Effector memory CD4-positive, alpha-beta T cell (primary cell): ENCODE measurements around the gene IGSF1.

ENCODE experiments used
- DNase-seq, 3 donors: peaks; one replicate each; pipeline ENCODE4 v3.0.0-alpha.2; 2020
- H3K27ac ChIP-seq: 2 replicates; pipeline ENCODE4 v1.7.0; 2013; ENCODE audit warnings: mild to moderate bottlenecking, low read length, moderate library complexity; ENCODE audit not compliant: insufficient read depth, poor library complexity, severe bottlenecking
- H3K27me3 ChIP-seq: replicated peaks from 2 replicates; pipeline ENCODE4 v1.7.0; 2013; ENCODE audit warnings: mild to moderate bottlenecking, low read length; ENCODE audit not compliant: insufficient read depth, control insufficient read depth, poor library complexity, severe bottlenecking
- H3K36me3 ChIP-seq: 2 replicates; pipeline ENCODE4 v1.7.0; 2013; ENCODE audit warnings: mild to moderate bottlenecking, low read length, moderate library complexity; ENCODE audit not compliant: control insufficient read depth, insufficient read depth
- H3K4me1 ChIP-seq: 2 replicates; pipeline ENCODE4 v1.7.0; 2013; ENCODE audit warnings: low read length, mild to moderate bottlenecking; ENCODE audit not compliant: control insufficient read depth, insufficient read depth, poor library complexity, severe bottlenecking
- H3K4me3 ChIP-seq: 2 replicates; pipeline ENCODE4 v1.7.0; 2013; ENCODE audit warnings: low read length, low read depth, mild to moderate bottlenecking; ENCODE audit not compliant: insufficient read depth, poor library complexity, severe bottlenecking
- H3K9me3 ChIP-seq: 2 replicates; pipeline ENCODE4 v1.7.0; 2013; ENCODE audit warnings: mild to moderate bottlenecking, low read length, moderate library complexity; ENCODE audit not compliant: control insufficient read depth

The IGSF1 gene

DNA sequence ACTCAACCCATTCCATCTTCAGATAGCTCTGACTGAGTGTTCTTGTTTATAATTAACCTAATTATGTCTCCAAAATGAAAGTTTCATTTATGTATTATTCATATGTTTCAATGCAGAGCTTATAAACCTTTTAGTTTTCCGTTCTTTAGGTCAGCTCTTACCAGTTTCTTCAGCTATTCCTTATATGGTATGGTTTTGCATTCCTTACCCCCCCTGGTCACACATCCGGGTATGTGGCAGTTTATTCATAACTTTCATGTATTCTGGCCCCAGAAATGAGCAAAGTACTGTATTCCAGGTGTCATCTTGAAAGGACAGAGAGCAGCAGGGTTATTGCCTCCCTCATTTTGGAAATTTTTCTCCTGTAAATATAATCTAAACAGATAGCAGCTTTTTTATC, 16.8 kb upstream of the IGSF1 start:
- no peaks in the 10 kb centered on the region for H3K9me3 ChIP-seq
- no peak for DNase-seq
- H3K27ac ChIP-seq, result no peak overlapping the region
- H3K4me3 ChIP-seq, result no peak overlapping the region
- no peaks in the 10 kb centered on the region for H3K4me1 ChIP-seq
- H3K36me3 ChIP-seq, result no peaks in the 10 kb centered on the region
- no peaks in the 10 kb centered on the region for H3K27me3 ChIP-seq

- no peak for DNase-seq
- Histone ChIP-seq H3K27ac (no peak overlapping the region), H3K4me3 (no peak overlapping the region), H3K27me3 (no peaks in the 10 kb centered on the region), H3K9me3 (no peaks in the 10 kb centered on the region), H3K4me1 (no peaks in the 10 kb centered on the region), H3K36me3 (no peaks in the 10 kb centered on the region)
Measured at GRCh38 chrX:131302701-131303100, 13.6 kb upstream of the IGSF1 start.

- no peaks in the 10 kb centered on the region for H3K36me3 ChIP-seq
- H3K4me1 ChIP-seq, result no peaks in the 10 kb centered on the region
- H3K27me3 ChIP-seq, result no peaks in the 10 kb centered on the region
- DNase-seq, result no peak
- H3K4me3 ChIP-seq, result no peak overlapping the region
- no peaks in the 10 kb centered on the region for H3K9me3 ChIP-seq
- H3K27ac ChIP-seq, result no peak overlapping the region
Measured at GRCh38 chrX:131301155-131301554, 12.0 kb upstream of the IGSF1 start.

- Histone ChIP-seq H3K4me3 (no peak overlapping the region), H3K36me3 (no peaks in the 10 kb centered on the region), H3K27me3 (no peaks in the 10 kb centered on the region), H3K9me3 (no peaks in the 10 kb centered on the region), H3K4me1 (no peaks in the 10 kb centered on the region), H3K27ac (no peak overlapping the region)
- no peak for DNase-seq
Measured at GRCh38 chrX:131298846-131299245, 9.7 kb upstream of the IGSF1 start.

GRCh38 chrX:131298036-131298435, 8.9 kb upstream of the IGSF1 start:
- Histone ChIP-seq H3K27me3 (no peaks in the 10 kb centered on the region), H3K4me1 (no peaks in the 10 kb centered on the region), H3K36me3 (no peaks in the 10 kb centered on the region), H3K9me3 (no peaks in the 10 kb centered on the region), H3K27ac (no peak overlapping the region), H3K4me3 (no peak overlapping the region)
- DNase-seq, result no peak

DNA sequence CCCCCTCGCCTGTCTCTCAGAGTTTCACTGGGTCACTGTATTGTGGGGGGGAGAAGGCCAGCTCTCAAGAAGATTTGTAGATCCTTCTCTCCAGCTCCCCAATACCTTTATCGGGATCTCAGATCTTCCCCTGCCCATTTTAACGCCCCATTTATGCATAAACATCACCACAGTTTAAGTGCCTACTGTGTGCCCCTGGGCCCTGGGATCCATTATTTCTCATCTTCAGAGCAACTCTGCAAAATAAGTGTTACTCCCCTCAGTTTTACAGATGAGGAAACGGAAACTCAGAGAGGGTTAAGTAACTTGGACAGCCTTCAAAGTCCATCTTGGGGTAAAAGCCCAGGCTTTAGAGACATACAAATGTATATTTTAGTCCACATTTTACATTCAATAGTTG, 421 bp upstream of the IGSF1 start:
- Histone ChIP-seq H3K27me3 (no peaks in the 10 kb centered on the region), H3K27ac (no peak overlapping the region), H3K4me3 (no peak overlapping the region), H3K4me1 (no peaks in the 10 kb centered on the region), H3K36me3 (no peaks in the 10 kb centered on the region), H3K9me3 (no peaks in the 10 kb centered on the region)
- no peak for DNase-seq

DNA sequence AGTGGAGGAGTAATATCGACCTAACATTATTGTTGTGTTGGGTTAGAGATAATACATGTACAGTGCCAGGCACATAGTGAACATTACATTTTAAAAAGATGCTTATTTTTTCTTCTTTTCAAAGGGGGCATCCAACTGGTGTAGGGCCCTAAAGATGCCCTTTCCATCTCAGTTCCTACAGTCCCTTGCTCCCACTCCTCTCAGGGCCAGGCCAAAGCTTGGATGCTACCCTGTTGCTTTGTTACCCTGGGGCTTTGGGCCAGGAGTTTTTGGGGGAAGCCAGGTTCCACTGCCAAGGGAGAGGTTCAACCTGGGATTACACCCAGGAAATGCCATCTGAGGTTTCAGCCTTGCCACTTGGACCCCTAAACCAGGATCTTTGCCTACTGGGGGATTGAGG, 918 bp downstream of the IGSF1 start:
- Histone ChIP-seq H3K4me1 (no peaks in the 10 kb centered on the region), H3K9me3 (no peaks in the 10 kb centered on the region), H3K4me3 (no peak overlapping the region), H3K27ac (no peak overlapping the region), H3K36me3 (no peaks in the 10 kb centered on the region), H3K27me3 (no peaks in the 10 kb centered on the region)
- no peak for DNase-seq

GRCh38 chrX:131287560-131288179, 1.4 kb downstream of the IGSF1 start:
- Histone ChIP-seq H3K9me3 (no peaks in the 10 kb centered on the region), H3K4me1 (no peaks in the 10 kb centered on the region), H3K4me3 (no peak overlapping the region), H3K27ac (no peak overlapping the region), H3K36me3 (no peaks in the 10 kb centered on the region), H3K27me3 (no peaks in the 10 kb centered on the region)
- DNase-seq, result no peak

DNA sequence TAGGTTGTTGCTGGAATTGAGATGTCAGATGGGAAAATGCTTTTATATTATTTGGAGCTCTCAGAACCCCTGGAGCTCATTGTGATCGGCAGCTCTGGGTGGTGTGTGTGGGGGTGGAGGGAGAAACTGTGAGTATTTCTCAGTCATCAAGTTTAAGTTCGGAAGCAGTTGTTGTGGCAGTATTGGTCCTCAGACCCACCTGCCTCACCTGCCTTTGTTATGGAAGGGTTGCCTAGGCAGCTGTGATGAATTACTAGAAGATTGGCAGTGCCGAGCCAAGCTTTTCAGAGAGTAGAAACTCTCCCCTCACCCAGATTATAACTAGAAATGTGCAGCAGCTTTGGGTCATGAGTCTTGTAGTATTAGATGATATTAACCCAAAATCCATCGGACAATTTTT, 9.5 kb downstream of the IGSF1 start:
- no peaks in the 10 kb centered on the region for H3K27me3 ChIP-seq
- no peaks in the 10 kb centered on the region for H3K36me3 ChIP-seq
- H3K27ac ChIP-seq, result no peak overlapping the region
- no peaks in the 10 kb centered on the region for H3K4me1 ChIP-seq
- H3K4me3 ChIP-seq, result no peak overlapping the region
- no peaks in the 10 kb centered on the region for H3K9me3 ChIP-seq
- no peak for DNase-seq

DNA sequence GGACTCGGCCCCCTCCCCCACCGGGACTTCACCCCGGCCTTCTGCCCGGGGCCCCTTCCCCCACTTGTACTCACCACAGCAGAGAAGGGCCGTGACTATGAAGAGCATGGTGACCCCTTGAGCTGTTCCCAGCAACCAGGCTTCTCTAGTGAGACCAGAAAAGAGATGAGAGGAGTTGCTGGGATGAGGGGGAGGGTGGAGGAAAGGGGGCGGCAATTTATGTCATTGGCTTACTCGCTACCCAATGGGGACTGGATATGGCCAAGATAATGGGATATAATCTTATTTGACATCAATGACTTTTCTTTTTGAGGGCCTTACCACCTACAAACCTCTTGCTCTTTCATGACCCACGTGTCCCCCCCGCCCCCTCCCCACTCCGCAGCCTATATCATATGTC, 9.9 kb downstream of the IGSF1 start:
- Histone ChIP-seq H3K9me3 (no peaks in the 10 kb centered on the region), H3K36me3 (no peaks in the 10 kb centered on the region), H3K4me3 (no peak overlapping the region), H3K27ac (no peak overlapping the region), H3K4me1 (no peaks in the 10 kb centered on the region), H3K27me3 (no peaks in the 10 kb centered on the region)
- no peak for DNase-seq
